Measurements from ENCODE around the gene LRRC45.
A peak's percentile ranks its signal among the peaks of the same experiment; 100 is the strongest.

The LRRC45 gene

DNA sequence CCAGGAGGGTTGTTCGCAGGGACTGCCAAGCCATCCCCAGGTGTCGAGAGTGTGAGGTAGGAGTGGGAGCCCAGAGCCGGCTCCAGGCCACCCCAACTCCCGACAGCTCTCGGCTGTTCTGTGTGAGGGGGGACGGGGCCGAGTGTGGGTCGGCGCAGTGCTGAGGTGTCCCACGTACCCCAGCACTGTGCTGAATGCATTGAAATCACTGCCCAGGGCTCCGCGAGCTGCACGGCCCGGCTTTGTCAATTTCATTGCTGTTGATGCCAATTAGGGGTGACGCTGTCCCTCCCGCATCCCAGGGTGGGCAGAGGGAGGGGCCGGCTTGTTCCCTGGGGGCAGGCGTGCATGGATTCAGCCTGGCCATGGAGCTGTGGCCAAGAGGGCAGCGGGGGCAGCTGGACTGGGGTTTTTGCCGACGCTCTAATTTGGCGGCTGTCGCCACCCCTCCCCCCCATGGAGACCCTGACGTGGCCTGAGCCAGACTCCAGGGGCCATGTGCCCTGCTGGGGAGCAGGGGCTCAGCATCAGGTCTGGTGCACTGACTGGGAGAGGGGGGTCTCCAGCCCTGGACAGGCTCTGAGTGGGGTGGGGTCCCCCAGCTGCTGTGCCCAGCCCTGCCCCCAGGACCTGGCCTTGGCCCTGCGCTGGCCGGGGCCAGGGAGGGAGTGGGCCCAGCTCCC lies 14.7 kb upstream of the LRRC45 start:
- no peak for DNase-seq

DNA sequence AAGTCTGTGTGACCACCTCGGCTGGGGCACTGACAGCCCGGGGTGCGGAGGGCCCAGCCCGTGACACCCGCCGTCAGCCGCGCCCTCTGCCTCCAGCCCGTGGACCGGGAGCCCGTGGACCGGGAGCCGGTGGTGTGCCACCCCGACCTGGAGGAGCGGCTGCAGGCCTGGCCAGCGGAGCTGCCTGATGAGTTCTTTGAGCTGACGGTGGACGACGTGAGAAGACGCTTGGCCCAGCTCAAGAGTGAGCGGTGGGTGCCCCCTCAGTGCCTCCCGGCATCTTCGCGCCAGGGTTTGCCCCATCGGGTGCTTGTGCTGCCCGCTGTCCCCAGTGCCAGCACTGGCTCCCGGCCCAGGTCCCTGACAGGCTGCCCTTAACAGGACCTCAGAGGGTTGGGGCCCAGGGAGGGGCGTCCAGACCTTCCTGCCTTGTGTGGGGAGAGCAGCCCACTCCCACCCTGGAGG lies 14.1 kb upstream of the LRRC45 start:
- DNase-seq, result no peak

DNA sequence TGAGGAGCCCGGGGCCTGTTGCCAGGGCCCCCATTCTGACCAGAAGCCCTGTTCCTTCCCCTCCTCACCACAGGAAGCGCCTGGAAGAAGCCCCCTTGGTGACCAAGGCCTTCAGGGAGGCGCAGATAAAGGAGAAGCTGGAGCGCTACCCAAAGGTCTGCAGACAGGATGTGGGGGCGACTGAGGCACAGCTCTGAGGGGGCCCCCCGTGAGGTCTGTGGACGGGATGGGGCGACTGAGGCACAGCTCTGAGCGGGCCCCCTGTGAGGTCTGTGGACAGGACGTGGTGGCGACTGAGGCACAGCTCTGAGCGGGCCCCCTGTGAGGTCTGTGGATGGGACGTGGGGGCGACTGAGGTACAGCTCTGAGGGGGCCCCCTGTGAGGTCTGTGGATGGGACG lies 13.7 kb upstream of the LRRC45 start:
- no peak for DNase-seq

DNA sequence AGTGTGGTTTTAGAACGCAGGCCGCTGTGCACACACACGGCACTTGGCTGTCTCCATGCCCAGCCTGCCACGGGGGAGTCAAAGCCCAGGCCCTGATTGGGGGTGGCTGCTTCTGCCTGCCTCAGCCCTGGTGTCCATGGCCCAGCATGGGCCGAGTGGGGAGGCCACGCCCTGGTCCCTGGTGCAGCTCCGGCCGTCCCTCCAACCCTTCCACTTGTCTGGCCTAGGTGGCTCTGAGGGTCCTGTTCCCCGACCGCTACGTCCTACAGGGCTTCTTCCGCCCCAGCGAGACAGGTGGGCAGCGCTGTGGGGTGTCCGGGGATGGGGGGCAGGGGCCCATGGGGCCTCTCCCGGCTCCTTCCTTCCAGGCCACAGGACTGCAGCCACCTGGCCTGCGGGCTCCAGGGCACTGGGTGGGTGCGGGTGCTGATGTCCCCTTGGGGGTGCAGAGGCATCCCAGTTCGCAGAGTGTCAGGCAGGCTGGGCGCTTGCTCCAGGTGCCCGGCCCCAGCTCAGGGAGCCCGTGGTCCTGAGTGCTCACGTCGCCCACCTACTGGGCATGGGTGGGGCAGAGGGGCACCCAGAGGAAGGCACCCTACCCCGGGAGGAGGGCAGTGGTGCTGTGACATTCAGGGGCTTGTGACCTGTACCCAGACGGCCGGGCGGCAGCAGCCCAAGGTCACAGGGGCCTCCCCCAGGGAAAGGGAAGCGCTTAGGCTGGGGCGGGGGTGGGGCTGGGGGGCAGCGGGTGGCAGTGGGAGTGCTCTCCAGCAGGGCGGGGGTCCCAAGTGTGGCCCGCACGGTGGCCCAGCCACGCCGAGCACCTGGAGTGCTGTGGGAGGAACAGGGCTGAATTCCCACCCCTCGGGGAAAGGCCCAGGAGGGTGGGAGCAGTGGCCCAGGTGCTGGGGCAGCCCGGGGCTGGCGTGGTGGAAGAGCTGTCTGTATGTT lies 12.3 kb upstream of the LRRC45 start:
- no peak for DNase-seq

DNA sequence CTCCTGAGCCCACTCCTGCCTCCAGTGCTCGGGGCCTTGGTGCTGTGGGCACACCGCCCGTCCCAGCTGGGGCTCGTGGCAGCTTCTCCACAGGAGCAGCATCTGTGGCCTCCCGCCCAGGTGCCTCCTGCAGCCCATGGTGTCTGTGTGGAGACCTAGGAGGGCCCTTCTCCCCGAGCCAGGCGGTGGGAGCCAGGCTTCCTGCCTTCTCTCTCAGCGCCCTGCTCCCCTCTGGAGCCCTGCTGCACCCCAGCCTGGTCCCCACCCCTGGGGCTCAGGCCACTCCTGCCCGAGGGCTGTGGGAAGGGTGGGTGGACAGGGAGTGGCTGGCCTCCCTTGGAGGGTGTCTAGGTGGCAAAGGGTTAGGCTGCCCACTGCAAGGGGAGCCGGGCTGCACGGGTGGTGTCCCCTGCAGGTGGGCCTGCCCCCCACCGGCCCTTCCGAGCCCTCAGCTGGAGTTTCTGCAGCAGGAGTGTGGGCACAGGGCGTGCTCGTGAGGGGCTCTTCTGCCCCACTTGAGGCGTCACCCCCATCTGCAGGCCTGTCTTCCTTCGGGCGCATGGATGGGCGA lies 11.4 kb upstream of the LRRC45 start:
- DNase-seq, result no peak

DNA sequence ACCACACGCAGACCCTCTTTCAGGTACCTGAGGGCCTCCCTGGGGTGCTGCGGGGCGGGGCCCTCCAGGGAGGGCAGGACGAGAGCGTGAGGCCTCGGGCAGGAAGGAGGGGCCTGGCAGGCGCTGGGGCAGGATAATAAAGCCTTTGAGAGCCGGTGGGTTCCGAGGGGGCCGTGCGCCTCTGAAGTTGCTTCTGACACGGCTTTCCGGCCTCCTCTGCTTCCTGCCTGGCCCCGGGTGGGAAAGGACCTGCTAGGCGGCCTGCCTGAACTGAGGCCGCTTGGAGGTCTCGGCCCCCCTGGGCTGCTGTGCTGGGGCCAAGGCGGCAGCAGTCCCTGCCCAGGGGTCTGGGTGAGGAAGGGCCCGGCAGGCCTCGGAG lies 10.9 kb upstream of the LRRC45 start:
- DNase-seq, result no peak

DNA sequence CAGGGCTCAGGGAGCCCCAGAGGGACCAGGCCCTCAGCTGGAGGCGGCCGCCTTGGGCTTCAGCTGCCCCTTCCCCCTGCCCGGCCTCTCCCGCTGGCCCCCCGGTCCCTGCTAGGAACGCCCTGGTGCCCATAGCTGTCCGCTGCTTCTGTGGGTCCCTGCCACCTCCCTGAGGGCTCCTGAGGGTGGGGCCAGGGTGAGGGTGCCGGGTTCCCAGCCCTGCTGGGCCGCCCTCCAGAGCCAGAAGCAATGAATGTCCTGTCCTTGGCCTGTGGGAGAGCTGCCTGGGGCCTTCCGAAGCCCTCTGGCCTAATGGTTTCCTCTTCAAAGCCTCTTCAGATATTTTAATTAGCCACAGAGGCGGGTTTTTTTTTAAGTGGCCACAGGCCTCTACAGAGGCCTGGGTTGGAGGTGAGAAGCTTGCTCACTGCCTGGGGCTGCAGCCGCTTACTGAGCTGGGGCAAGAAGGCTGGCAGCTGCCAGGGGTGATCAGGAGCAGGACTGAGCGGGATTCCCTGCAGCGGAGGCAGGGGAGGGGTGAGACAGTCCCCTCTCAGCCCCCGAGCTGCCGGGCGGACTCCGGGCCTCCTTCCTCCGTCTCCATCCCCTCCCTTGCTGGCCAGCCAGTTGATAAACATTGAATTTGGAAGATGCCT lies 10.3 kb upstream of the LRRC45 start:
- DNase-seq, result no peak

DNA sequence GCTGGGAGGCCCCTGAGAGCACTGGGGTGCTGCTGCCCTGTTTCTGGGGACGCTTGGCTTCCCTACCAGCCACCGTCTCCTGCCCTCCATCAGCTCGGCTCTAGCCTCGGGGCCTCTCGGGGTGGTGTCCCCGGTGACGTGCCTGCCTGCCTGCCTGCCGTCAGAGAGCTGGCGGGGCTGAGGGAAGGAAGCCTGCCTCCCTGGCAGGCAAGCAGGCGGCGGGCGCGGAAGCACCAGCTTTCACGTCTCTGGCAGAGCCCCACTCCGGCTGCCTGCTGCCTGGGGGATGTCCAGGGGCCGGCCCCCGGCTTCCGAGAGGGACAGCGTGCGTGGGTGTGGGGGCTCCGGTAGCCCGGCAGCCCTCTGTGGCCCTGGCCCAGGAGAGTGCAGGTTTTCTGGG lies 9.8 kb upstream of the LRRC45 start:
- DNase-seq, result no peak

DNA sequence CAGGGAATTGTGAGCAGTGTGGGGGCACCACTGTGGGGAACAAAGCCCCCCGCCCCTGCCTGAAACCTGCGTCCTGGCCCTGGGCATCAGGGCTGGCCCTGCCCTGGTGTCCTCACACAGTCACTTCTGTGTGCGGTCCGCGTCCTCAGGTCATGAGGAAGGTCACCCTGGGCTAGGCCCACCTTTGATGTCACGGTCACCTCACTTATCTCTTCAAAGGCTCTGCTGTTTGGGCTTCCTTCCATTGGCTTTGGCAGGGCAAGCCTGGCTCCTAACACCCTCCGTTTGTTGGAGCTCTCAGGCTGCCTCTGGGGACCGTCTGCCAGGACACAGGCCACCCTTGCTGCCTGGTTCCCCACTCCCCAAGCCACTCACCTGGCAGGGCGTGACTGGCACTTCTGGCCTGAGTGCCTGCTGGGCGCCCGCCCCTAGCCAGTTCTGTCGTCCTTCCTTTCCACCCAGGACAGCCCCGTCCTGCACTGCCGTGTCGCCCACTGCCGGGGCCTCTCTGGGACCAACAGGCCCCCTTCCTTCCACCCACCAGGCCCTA lies 9.3 kb upstream of the LRRC45 start:
- DNase-seq, result no peak

DNA sequence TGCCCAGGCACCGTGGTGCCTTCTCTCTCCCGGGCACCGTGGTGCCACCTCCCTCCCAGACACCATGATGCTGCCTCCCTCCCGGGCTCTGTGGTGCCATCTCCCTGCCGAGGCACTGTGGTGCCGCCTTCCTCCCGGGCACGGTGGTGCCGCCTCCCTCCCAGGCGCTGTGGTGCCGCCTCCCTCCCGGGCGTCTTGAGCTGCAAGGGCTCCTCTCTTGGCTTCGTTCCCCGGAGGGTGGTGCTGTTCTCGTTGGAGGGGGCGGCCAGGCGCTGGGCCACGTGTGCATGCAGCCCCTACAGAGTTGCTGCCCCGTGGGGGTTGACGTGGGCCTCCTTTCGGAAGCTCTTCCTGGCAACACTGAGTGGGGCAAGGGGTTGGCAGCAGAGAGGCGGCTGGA lies 8.7 kb upstream of the LRRC45 start:
- no peak for DNase-seq

DNA sequence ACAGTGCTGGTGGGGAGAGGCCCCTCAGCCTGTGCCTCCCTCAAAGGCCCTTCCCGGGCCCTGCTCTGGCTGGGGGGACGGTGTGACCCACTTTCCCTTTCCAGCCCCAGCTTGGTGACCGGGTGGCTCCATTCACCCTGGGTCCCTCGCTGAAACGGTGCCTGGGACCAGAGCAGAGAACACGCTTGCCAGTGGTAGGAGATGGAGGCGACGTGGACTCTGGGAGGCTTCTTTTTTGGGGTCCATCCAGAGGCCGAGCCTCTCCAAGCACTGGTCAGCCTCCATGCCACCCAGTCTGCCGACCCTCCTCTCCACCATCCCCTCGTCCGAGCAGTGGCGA lies 8.2 kb upstream of the LRRC45 start:
- no peak for DNase-seq

DNA sequence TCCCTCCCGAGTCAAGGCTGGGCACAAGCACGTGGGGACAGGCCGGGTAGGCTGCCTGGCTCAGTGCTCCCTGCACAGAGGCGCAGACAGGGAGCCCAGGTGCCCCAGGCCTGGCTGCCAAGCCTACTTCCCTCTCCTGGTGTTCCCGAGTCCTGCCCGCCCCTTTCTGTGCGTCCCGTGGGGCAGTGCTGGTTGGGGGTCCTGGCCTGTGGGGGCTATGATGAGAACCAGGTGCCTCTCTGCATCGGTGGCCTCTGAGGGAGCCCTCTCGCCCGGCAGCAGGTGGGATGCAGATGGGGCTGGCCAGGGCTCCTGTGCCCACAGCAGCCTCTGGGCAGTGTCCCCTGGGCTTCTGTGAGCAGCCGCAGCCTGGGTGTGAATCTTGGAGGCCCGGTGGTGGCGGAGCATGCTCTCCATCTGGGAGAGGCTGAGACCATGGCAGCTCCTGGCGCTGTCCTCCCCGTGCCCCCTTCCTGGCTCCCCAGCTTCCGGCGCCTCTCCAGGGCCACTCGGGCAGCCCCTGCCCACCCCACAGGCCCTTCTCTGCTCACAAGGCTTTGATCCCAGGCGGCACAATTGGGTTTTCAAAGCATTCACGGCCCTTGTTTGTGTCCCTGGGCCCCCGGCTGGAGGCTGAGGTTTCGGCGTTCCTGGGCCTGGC lies 7.7 kb upstream of the LRRC45 start:
- no peak for DNase-seq

DNA sequence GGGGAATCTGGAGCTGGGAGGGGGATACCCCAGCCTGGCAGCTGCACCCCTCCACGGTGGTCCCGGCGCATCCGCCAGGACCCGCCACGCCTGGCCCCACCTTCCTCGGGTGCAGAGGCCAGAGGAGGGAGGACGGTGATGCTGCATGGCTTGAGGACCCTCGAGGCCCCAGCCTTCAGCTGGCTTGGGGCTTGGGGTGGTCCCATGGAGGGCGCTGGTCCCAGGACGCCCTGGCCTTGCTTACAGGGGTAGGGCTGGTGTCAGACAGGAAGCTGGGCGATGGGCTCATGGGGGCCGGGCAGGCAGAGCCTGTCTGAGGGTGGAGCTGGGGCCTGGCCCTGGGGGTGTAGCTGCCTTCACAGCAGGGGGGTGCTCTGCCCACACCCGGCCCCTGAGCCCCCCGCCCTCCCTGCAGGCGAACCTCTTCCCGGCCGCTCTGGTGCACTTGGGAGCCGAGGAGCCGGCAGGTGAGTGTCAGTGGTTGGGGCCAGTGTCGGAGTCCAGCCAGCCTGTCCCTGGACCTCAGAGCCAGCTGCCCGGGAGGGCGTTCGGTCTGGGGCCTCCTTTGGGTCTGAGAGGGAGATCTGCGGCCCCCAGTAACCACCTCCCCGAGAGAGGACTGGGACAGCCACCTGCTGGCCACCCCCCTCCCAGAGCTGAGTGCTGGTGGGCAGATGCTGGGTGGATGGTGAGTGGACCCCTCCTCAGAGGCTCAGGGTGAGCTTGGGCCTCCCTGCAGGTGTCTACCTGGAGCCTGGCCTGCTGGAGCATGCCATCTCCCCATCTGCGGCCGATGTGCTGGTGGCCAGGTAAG lies 6.8 kb upstream of the LRRC45 start:
- no peak for DNase-seq

DNA sequence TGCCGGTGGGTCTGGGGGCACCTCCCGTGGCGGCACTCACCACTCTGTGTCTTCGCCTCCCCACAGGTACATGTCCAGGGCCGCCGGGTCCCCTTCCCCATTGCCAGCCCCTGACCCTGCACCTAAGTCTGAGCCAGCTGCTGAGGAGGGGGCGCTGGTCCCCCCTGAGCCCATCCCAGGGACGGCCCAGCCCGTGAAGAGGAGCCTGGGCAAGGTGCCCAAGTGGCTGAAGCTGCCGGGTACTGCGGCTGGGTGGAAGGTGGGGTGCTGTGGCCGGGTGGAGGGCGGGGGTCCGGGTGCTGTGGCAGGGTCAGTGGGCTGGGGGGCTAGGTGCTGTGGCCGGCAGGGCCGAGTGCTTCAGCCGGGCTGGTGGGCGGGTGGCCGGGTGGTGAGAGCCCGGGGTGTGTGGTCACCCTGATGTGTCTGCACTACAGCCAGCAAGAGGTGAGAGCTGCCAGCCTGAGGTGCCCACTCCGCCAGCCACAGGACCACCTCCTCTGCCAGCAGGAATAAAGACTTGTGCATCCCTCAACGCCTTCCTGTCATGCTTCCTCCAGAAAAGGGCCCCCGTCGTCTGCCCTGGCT lies 6.1 kb upstream of the LRRC45 start:
- DNase-seq, result no peak

DNA sequence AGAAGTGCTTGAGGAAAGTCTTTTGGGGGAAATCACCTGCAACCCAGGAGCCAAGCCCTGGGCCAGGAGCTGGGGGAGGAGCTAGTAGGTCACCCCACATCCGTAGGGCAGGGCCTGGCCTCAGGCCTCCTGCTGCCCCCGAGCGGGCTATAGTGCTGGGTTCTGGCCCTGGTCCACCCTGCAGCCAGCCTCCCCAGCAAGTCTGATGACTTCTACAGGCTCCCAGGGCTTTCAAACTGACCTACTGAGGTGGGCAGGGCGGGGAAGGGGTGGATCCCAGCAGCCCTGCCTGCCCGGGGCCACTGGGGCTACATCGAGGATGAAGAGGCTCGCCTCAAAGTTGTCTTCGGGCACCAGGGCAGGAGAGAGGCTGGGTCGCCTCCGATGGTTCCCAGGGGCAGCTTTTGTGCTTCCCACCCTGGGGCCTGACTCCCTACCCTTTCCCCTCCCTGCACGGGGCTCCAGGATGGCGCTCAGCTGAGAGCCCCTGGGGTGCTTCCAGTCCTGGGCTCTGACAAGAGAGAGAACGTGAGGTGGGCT lies 5.4 kb upstream of the LRRC45 start:
- no peak for DNase-seq

DNA sequence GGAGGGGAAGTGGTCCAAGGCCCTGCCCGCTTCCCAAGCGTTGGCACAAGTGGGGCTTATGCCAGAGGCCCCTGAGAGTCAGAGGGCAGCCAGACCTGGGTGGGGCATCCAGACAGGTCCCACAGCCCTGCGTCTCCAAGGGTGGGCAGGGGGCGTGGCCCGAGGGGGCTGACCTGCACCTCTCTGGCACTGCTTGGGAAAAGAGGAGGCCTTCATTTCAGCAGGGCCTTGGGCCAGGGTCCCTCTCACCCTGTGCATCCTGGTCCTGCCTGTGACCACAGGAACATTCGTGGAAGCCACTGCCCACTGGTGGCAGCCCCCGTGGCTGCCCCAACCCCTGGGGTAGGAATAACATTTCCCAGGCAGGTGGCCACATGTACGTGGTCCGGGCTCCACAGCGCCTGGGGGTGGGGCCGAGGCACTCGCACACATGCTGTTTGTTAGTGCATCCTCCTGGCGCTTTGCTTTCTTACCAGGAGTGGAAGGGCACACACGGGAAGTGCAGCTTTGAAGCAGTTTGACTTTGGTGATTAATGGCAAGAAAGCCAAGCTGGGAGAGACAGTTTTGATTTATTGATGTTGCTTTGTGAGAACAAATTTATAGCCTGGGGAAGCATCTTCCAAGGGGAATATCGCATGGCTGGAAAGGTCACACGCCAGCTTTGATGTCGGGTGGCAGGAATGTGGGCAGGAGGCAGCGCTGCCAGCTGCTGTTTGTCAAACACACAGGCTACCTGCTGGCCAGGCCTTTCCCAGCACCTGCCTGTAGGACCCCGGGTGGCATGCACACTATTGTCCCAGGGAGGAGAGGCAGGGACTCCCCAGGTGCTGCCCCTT lies 4.7 kb upstream of the LRRC45 start:
- DNase-seq, result no peak

DNA sequence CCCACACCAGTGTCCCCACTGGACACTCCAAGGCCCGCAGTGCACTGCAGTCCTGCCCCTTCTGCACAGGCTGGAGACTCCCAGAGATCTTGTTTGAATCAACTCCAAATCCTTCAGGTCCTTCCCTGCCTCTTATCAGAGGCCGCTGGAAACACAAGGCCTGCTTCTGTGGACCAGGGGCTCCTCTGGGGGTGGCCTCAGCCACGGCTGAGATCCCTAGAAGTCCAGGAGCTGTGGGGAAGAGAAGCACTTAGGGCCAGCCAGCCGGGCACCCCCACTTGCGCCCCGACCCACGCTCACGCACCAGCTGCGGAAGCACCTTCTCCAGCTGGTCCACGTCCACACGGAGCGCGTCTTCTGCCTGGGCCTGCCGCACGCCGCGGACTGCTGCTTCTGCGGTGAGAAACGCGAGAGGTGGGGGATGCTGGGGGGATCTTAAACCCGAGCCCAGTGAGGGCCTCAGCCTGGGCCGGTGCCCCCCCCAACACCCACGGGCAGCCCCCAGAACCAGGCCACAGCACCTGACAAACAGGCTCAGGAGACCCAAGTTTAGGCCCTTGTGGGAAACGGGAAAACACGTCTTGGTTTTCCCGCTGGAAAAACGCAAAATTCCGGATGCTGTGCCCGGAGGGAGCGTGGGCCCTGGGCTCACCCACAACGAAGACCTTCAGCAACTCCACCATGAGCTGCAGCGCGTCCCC lies 4.0 kb upstream of the LRRC45 start:
- DNase-seq, result no peak

DNA sequence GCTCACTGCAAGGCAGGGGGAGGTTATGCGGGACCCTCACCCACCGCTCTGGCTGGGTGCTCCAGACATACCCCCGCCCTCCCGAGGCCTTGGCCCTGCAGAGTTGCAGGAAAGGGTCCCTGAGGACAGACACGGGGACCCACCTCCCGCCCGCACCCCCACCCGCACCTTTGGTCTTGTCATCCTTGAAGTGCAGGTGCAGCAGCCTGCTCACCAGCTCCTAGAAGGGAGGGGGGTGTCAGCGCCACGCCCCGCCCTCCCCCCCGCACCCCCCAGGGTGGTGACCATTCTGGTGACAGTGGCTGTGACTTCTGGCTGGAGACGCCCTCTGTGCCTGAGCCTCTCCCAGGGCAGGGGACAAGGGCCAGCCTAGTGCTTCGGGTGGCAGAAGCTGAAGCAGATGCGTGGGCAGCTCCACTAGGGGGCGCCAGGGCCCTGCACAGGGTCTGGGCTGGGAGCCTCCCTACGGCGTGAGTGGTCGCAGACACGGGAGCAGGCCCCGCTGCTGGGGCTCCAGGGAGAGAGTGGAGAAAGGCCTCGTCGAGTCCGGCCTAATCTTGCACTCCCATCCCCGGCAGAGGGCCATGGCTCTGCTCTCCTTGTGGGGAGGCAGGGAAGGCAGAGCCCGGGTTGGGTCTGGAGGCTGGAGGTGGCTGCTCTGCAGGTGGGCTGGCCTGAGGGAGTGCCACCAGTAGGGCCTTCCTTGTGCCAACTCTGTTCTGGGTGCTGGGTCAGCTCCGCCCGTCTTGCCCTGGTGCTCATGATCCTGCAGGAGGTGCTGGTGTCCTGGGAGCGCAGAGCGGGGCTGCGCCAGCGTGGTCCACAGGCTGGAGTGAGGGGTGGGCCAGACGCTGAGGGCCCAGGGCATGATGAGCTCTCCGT lies 3.2 kb upstream of the LRRC45 start:
- peak; percentile 93 for DNase-seq
